Measurements from ENCODE around the gene UTS2.

DNA sequence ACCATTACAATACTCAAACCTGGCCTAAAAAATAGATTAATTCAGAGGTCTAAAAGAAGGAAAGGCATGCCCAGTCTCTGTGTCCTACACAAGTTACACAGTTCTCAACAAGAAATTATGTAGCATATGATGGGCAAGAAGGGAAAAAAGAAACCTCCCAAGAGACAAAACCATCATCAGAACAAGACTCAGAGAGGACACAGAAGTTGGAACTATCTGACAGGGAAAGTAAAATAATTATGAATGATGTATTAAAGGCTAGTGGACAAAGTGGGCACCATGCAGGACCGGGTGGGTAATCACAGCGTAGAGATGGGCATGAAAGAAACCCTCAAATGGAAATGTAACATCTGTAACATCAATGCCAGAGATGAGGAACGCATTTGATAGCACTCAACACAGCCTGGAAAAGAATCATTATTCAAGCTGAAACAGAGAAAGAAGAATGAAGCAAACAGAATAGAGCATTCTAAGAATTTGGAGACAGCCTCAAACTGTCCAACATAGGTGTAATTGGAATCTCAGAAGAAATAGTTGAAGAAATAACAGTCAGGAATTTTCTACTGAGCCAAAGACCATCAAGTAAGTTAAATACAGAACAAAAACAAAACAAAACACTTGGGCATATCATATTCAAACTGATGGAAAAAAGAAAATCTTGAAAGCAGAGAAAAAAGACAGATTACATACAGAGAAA lies 39.0 kb downstream of the UTS2 start:
- no peak for TF ChIP-seq POLR2AphosphoS5 (IDR thresholded peaks at IDR 0.05)
- TF ChIP-seq, protein P1, sequence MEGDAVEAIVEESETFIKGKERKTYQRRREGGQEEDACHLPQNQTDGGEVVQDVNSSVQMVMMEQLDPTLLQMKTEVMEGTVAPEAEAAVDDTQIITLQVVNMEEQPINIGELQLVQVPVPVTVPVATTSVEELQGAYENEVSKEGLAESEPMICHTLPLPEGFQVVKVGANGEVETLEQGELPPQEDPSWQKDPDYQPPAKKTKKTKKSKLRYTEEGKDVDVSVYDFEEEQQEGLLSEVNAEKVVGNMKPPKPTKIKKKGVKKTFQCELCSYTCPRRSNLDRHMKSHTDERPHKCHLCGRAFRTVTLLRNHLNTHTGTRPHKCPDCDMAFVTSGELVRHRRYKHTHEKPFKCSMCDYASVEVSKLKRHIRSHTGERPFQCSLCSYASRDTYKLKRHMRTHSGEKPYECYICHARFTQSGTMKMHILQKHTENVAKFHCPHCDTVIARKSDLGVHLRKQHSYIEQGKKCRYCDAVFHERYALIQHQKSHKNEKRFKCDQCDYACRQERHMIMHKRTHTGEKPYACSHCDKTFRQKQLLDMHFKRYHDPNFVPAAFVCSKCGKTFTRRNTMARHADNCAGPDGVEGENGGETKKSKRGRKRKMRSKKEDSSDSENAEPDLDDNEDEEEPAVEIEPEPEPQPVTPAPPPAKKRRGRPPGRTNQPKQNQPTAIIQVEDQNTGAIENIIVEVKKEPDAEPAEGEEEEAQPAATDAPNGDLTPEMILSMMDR (IDR thresholded peaks at IDR 0.05) = no peak
